Kidney capillary endothelial cell (primary cell): ENCODE results near the gene FGF14.
"Not testable (repeated sequence)": the region's sequence is repeated elsewhere in the genome, so short reads cannot be mapped to it uniquely, and the experiment has no call there.

Source experiments
- DNase-seq: peaks from one replicate; pipeline ENCODE4 v3.0.0-alpha.2; 2018; ENCODE audit warnings: low spot score

Gene FGF14

GRCh38 chr13:102136735-102137296 is 265.0 kb downstream of the FGF14 start:
- DNase-seq: no peak

- DNase-seq: no peak
These were observed 269.0 kb downstream of the FGF14 start for GRCh38 chr13:102132777-102133295.

GRCh38 chr13:102131246-102131645 is 270.6 kb downstream of the FGF14 start:
- no peak for DNase-seq

- DNase-seq: peak; percentile 4
These were observed 273.5 kb downstream of the FGF14 start for GRCh38 chr13:102128216-102128810.

GRCh38 chr13:102127153-102127552 is 274.7 kb downstream of the FGF14 start:
- no peak for DNase-seq

- no peak for DNase-seq
These were observed 279.7 kb downstream of the FGF14 start for GRCh38 chr13:102122147-102122546.

- no peak for DNase-seq
These were observed 284.5 kb downstream of the FGF14 start for GRCh38 chr13:102117175-102117831.

- DNase-seq: no peak
These were observed 298.4 kb downstream of the FGF14 start for GRCh38 chr13:102103469-102103868.

GRCh38 chr13:102100234-102100633 is 301.6 kb downstream of the FGF14 start:
- DNase-seq: no peak

GRCh38 chr13:102097708-102098107 is 304.1 kb downstream of the FGF14 start:
- DNase-seq: no peak

- not testable (repeated sequence) for DNase-seq
These were observed 308.6 kb downstream of the FGF14 start for GRCh38 chr13:102093288-102093687.

- no peak for DNase-seq
These were observed 310.6 kb downstream of the FGF14 start for GRCh38 chr13:102091231-102091630.

- no peak for DNase-seq
These were observed 311.3 kb downstream of the FGF14 start for GRCh38 chr13:102090532-102090931.

GRCh38 chr13:102089722-102090121 is 312.1 kb downstream of the FGF14 start:
- DNase-seq: no peak

GRCh38 chr13:102089177-102089576 is 312.7 kb downstream of the FGF14 start:
- no peak for DNase-seq

GRCh38 chr13:102073251-102073650 is 328.6 kb downstream of the FGF14 start:
- DNase-seq: no peak

GRCh38 chr13:102071711-102072110 is 330.1 kb downstream of the FGF14 start:
- no peak for DNase-seq

- not testable (repeated sequence) for DNase-seq
These were observed 333.5 kb downstream of the FGF14 start for GRCh38 chr13:102068323-102068722.

- DNase-seq: no peak
These were observed 346.6 kb downstream of the FGF14 start for GRCh38 chr13:102055090-102055779.

GRCh38 chr13:102049853-102050252 is 352.0 kb downstream of the FGF14 start:
- no peak for DNase-seq

- DNase-seq: no peak
These were observed 356.1 kb downstream of the FGF14 start for GRCh38 chr13:102045731-102046130.

GRCh38 chr13:102042746-102043145 is 359.1 kb downstream of the FGF14 start:
- DNase-seq: no peak

- DNase-seq: no peak
These were observed 360.3 kb downstream of the FGF14 start for GRCh38 chr13:102041544-102041943.
